ENCODE results near the gene IL6ST.

DNA sequence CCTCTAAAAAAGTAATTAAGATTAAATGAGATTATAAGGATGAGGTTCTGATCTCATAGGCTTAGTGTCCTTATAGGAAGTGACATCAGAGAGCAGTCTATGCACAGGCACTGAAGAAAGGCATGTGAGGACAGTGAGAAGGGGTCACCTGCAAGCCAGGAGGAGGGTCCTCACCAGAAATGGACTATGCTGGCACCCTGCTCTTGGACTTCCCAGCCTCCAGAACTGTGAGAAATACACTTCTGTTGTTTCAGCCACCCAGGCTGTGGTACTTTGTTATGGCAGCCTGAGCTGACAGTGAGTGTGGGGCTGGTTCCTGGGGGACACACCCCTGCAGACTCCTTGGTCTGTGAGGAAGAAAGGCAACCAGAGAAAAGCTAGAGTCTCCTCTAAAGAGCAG, 34.7 kb upstream of the IL6ST start:
- TF ChIP-seq, protein P1, sequence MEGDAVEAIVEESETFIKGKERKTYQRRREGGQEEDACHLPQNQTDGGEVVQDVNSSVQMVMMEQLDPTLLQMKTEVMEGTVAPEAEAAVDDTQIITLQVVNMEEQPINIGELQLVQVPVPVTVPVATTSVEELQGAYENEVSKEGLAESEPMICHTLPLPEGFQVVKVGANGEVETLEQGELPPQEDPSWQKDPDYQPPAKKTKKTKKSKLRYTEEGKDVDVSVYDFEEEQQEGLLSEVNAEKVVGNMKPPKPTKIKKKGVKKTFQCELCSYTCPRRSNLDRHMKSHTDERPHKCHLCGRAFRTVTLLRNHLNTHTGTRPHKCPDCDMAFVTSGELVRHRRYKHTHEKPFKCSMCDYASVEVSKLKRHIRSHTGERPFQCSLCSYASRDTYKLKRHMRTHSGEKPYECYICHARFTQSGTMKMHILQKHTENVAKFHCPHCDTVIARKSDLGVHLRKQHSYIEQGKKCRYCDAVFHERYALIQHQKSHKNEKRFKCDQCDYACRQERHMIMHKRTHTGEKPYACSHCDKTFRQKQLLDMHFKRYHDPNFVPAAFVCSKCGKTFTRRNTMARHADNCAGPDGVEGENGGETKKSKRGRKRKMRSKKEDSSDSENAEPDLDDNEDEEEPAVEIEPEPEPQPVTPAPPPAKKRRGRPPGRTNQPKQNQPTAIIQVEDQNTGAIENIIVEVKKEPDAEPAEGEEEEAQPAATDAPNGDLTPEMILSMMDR (IDR thresholded peaks at IDR 0.05) = no peak
- no peak for TF ChIP-seq POLR2A (IDR thresholded peaks at IDR 0.05)
